Mucosa of stomach (tissue), 1 donor: ENCODE data around the gene NID2.

ENCODE experiments used
- H3K27me3 ChIP-seq: one replicate; pipeline ENCODE4 v1.7.0; 2013; ENCODE audit warnings: mild to moderate bottlenecking, low read length; ENCODE audit not compliant: control insufficient read depth, insufficient read depth
- H3K36me3 ChIP-seq: one replicate; pipeline ENCODE4 v1.7.0; 2013; ENCODE audit warnings: low read length; ENCODE audit not compliant: control insufficient read depth, insufficient read depth
- H3K4me1 ChIP-seq: one replicate; pipeline ENCODE4 v1.7.0; 2013; ENCODE audit warnings: mild to moderate bottlenecking, low read length; ENCODE audit not compliant: control insufficient read depth, insufficient read depth
- H3K4me3 ChIP-seq: one replicate; pipeline ENCODE4 v1.7.0; 2013; ENCODE audit warnings: low read length
- H3K9ac ChIP-seq: one replicate; pipeline ENCODE4 v1.7.0; 2013; ENCODE audit warnings: mild to moderate bottlenecking, low read length, moderate library complexity
- H3K9me3 ChIP-seq: one replicate; pipeline ENCODE4 v1.7.0; 2013; ENCODE audit warnings: mild to moderate bottlenecking, low read length, moderate library complexity; ENCODE audit not compliant: control insufficient read depth
- donor health status: Pancreatic carcinoma.

The NID2 gene

GRCh38 chr14:52095336-52095735 is 26.5 kb upstream of the NID2 start:
- no peaks in the 10 kb centered on the region for H3K36me3 ChIP-seq
- H3K27me3 ChIP-seq: no peaks in the 10 kb centered on the region
- no peaks in the 10 kb centered on the region for H3K9me3 ChIP-seq
- no peaks in the 10 kb centered on the region for H3K4me1 ChIP-seq
- no peak overlapping the region for H3K9ac ChIP-seq
- no peak overlapping the region for H3K4me3 ChIP-seq

DNA sequence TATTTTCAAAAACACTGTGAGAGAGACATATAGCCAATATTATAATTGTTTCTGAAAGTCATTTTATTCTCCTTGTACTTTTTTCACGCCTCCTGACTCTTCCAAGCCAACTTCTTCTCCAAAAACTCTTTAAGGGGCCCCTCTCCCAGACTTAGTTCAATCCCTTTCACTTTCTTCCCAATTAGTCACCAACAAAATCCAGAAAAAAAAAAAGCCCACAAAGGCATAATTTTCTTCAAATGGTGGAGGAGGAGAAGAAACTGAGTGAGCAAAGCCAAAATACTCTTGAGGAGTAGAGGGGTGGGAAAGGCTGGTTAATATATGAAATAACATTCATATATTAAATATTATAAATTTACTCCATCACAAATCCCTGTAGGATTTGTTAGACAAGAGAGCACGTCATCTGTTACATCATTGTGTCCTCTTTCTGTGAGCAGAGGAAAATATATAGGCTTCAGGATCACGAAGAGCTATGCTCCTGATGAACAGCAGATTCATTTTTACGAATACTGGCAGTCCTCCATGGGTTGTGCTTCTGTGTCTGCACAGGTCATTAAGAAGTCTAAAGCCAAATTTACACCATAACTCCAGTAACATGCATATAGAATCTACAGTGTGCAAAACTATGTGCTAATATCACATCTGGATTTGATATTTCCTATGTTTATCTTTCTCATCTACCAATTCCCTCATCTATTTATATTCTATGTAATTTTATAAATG is 25.9 kb upstream of the NID2 start:
- Histone ChIP-seq H3K9ac (no peak overlapping the region), H3K27me3 (no peaks in the 10 kb centered on the region), H3K9me3 (no peaks in the 10 kb centered on the region), H3K4me1 (no peaks in the 10 kb centered on the region), H3K36me3 (no peaks in the 10 kb centered on the region), H3K4me3 (no peak overlapping the region)

DNA sequence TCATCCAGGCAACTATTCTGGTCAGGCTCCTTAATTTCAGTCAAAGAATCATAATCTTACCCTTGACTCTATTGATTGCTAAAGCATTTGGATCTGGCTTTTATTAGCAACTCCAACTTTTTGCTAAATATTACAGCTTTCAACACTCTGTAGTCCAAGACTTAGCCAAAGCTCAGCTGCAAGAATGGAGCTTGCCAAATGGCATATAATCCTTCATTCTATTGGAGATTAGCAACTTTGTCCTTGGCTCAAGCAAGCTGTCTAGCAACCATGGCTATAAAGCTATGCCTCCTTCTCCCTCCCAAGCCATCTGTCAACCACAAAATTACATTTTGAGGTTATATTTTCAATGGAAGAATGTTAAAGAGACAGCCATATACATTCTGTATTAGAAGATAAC is 23.1 kb upstream of the NID2 start:
- Histone ChIP-seq H3K4me1 (no peaks in the 10 kb centered on the region), H3K9me3 (no peaks in the 10 kb centered on the region), H3K9ac (no peak overlapping the region), H3K36me3 (no peaks in the 10 kb centered on the region), H3K4me3 (no peak overlapping the region), H3K27me3 (no peaks in the 10 kb centered on the region)

DNA sequence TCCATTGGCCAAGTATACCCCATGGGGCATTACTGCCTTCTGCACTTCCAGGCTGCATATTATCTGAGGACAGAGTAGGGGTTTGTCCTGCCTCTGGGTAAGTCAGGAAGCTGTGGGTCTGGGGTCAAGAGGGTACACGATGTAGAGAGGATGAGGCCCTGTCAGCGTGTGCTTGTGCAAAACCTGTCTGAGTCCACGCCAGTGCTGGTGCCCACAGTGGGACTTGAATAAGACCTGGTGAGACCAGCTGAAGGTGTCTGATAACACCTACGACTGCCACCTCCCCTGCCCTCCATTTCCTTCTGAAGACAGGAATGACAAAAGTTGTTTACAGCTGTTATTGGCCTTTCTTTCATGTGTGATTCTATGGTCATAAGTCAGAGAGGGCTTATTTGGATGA is 22.1 kb upstream of the NID2 start:
- H3K27me3 ChIP-seq: no peaks in the 10 kb centered on the region
- no peak overlapping the region for H3K4me3 ChIP-seq
- no peaks in the 10 kb centered on the region for H3K9me3 ChIP-seq
- H3K4me1 ChIP-seq: no peaks in the 10 kb centered on the region
- no peaks in the 10 kb centered on the region for H3K36me3 ChIP-seq
- H3K9ac ChIP-seq: no peak overlapping the region

DNA sequence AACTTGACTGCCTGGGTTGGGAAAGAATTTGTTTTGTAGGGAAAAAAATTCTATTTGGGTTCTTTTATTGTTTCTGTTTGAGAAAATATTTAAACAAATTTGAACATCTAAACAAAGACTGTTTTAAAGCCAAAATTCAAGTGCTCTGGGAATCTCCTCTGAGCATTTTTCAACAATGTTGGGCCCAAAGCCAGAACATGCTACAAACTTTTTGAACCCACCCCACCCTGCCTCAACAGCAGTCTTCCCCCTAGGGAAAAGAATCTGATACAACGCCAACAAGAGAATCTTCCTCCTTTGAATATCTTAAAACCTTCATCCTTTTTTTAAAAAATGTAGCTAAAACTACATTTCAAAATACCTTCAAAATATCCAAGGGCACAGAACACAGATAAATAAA is 20.4 kb upstream of the NID2 start:
- Histone ChIP-seq H3K27me3 (no peaks in the 10 kb centered on the region), H3K9me3 (no peaks in the 10 kb centered on the region), H3K9ac (no peak overlapping the region), H3K36me3 (no peaks in the 10 kb centered on the region), H3K4me1 (no peaks in the 10 kb centered on the region), H3K4me3 (no peak overlapping the region)

DNA sequence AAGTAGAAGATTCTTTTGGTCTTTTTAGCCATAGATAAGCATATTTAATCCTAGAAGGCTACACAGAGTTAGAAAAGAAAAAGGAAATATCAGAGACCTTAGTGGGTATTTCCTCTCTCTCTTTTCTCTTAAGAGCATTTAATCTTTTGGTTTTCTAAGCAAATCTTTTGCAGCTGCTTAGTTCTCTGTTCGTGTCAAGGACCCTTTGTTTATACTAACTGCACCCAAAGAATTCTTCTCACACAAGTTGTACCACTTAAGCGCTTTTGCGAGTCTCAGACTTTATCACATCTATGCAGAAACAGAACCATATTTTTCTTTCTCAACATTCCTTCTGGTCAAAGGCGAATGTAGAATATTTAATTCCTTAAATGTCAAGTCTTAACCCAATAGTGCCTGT is 17.9 kb upstream of the NID2 start:
- Histone ChIP-seq H3K4me3 (no peak overlapping the region), H3K9me3 (no peaks in the 10 kb centered on the region), H3K4me1 (no peaks in the 10 kb centered on the region), H3K9ac (no peak overlapping the region), H3K36me3 (no peaks in the 10 kb centered on the region), H3K27me3 (no peaks in the 10 kb centered on the region)

DNA sequence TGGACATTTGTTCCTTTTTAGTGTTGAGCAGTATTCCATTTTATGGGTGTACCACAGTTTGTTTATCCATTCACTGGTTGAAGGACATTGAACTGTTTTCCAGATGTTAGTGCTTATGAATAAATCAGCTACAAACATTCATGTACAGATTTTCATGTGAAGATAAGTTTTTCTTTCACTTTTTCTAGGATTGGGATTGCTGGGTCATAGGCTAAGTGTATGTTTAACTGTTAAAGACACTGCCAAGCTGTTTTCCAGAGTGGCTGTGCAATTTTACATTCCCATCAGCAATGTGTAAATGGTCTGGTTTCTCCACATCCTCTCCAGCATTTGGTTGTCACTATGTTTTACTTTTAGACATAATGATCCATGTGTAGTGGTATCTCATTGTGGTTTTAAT is 14.0 kb upstream of the NID2 start:
- H3K4me1 ChIP-seq: peaks cover 4% of the 10 kb centered on the region
- H3K9ac ChIP-seq: no peak overlapping the region

DNA sequence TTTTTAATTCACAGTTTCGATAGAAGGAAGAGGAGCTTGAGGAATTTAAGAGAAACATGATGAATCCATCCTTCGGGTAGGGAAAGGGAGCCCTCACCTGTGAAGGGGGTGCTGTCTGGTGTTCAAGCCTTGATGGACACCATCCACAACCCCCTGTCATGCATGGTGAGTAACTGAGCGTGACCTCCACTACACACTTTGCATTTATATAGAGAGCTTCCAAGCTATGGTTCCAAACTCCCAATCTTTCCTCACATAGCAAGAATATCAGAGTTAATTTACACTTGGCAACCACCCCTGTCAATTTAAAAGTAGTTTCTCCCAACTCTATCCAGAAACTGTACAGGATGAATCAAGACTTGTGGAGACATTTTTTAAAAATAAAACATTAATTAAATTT is 13.1 kb upstream of the NID2 start:
- Histone ChIP-seq H3K9me3 (no peaks in the 10 kb centered on the region), H3K36me3 (no peaks in the 10 kb centered on the region), H3K4me1 (peaks cover 4% of the 10 kb centered on the region), H3K9ac (no peak overlapping the region), H3K4me3 (no peak overlapping the region), H3K27me3 (no peaks in the 10 kb centered on the region)

More for the DNA sequence above, 14.0 kb upstream of the NID2 start:
- no peak overlapping the region for H3K4me3 ChIP-seq
- no peaks in the 10 kb centered on the region for H3K9me3 ChIP-seq
- no peaks in the 10 kb centered on the region for H3K36me3 ChIP-seq
- no peaks in the 10 kb centered on the region for H3K27me3 ChIP-seq

DNA sequence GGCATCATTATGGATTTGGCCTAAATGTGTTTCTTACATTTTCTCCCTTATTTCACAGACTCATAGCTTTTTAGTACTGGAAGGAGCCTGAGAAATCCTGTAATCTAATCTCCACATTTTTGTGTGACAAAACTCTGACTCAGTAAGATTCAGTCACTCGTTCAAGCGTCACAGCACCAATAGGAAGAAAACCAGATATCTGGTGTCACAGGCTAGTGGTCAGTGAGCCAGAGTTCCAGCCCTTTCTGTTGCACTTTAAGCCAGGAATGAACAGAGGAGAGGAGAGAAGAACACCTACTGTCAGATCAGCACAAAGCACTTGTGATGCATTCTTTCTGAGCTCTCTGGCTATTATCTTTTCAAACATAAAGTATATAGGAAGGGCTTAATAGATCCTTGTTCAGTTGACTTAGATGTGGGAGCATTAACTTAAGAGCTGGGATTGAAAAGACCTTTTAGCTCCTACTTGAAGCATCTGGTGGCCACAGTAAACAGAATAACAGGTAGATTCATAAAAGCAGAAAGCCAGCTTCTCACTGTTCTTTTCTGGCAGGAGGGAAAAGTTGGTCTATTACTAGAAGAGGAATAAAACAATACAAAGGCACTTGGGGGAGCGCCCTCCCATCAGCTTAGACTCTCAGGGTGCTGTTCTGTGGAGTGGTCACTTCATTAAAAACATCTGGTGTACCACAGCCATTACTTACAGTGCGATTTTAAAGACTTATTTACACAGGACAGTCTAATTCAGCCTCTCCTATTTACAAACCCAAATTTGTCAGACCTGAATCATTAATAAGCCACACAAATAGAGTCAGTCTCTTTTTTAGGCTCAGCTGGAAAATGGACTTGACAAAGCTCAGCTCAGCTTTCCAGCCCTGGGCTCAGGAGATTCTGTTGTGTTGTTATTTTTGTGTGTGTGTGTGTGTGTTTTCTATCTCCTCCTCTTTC is 12.2 kb upstream of the NID2 start:
- Histone ChIP-seq H3K27me3 (no peaks in the 10 kb centered on the region), H3K9ac (no peak overlapping the region), H3K9me3 (no peaks in the 10 kb centered on the region), H3K36me3 (no peaks in the 10 kb centered on the region), H3K4me1 (peaks cover 4% of the 10 kb centered on the region), H3K4me3 (no peak overlapping the region)

DNA sequence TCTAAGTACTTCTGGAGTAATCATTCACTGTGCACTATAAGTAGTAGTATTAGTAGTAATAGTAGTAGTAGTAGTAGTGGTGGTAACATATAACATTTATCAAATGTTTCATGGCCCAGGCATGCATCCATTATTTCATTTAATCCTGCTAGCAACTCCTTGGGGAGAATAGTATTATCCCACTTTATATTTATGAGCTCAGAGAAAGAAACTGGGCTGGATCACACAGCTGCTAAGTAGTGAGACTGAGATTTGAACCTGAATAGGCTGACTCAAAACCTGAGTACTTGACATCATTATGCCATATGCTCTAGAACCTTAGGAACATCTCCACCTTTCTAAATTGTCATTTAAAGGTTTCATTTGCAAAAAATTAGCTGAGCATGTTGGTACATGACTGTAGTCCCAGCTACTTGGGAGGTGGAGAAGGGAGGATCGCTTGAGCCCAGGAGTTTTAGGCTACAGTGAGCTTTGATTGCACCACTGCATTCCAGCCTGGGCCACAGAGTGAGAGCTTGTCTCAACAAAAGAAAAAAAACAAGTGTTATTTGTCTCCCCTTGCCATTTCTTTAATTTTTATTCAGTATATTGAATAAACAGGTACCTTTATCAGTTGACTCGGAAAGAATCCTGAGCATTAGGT is 11.4 kb upstream of the NID2 start:
- H3K9me3 ChIP-seq: no peaks in the 10 kb centered on the region
- H3K9ac ChIP-seq: no peak overlapping the region
- H3K27me3 ChIP-seq: no peaks in the 10 kb centered on the region
- no peaks in the 10 kb centered on the region for H3K36me3 ChIP-seq
- H3K4me1 ChIP-seq: peaks cover 4% of the 10 kb centered on the region
- no peak overlapping the region for H3K4me3 ChIP-seq

- H3K9me3 ChIP-seq: no peaks in the 10 kb centered on the region
- no peak overlapping the region for H3K9ac ChIP-seq
- H3K4me3 ChIP-seq: no peak overlapping the region
- H3K36me3 ChIP-seq: no peaks in the 10 kb centered on the region
- peaks cover 4% of the 10 kb centered on the region for H3K4me1 ChIP-seq
- H3K27me3 ChIP-seq: no peaks in the 10 kb centered on the region
These were observed 10.5 kb upstream of the NID2 start for GRCh38 chr14:52079239-52079959.
